HEK293 (cell line): ENCODE results near the gene SPOUT1.

ENCODE experiments used
- TRIM28 ChIP-seq: IDR thresholded peaks from 2 replicates; pipeline ENCODE4 v1.6.1; 2011; ENCODE audit warnings: low read length, control low read depth, borderline replicate concordance
- YY1 ChIP-seq: fragments of 450-650 bp; formaldehyde crosslinking; IDR thresholded peaks from 2 replicates; pipeline ENCODE4 v1.5.1; 2018; ENCODE audit warnings: missing biosample characterization, missing genetic modification characterization
- ZNF148 ChIP-seq: fragments of 450-650 bp; formaldehyde crosslinking; IDR thresholded peaks from 2 replicates; pipeline ENCODE4 v1.5.0; 2017; ENCODE audit warnings: missing biosample characterization, missing genetic modification characterization, borderline replicate concordance
- ZNF639 ChIP-seq: fragments of 450-650 bp; formaldehyde crosslinking; IDR thresholded peaks from 2 replicates; pipeline ENCODE4 v1.5.1; 2016; ENCODE audit warnings: missing biosample characterization, missing genetic modification characterization
- TF ChIP-seq, protein P1 (sequence below): fragments of 450-650 bp; formaldehyde crosslinking; IDR thresholded peaks from 2 replicates; pipeline ENCODE4 v1.5.1; 2016; ENCODE audit warnings: missing biosample characterization, missing genetic modification characterization
- TF ChIP-seq, protein P2 (sequence below): fragments of 450-650 bp; formaldehyde crosslinking; IDR thresholded peaks from 2 replicates; pipeline ENCODE4 v1.5.1; 2016; ENCODE audit warnings: missing biosample characterization, missing genetic modification characterization
- TF ChIP-seq, protein P3 (sequence below): fragments of 450-650 bp; formaldehyde crosslinking; IDR thresholded peaks from 2 replicates; pipeline ENCODE4 v1.5.1; 2016; ENCODE audit warnings: missing biosample characterization, missing genetic modification characterization
- TF ChIP-seq, protein P4 (sequence below): fragments of 450-650 bp; formaldehyde crosslinking; IDR thresholded peaks from 2 replicates; pipeline ENCODE4 v1.5.1; 2016; ENCODE audit warnings: missing biosample characterization, missing genetic modification characterization

DNA sequence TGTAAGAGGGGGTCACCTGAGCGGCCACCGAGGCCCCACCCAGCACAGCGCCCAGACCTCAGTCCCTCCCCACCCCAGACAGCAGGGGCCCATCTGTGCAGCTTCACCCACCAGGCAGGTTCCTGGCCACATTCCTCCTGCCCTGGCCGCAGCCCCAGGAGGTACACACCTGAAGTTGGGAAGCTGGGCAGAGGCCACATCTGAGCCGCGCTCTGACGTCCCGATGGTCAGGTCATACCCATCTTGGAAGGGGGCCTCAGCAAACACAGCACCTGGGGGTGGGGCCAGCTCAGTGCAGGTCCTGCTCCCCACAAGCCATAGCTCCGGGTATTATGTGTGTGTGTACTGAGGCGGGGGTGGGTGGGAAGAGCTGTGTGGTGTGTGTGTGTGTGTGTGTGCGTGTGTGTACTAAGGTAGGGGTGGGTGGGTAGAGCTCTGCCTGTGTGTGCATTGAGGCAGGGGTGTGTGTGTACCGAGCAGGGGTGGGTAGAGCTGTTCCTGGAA is 5.6 kb downstream of the SPOUT1 start:
- TF ChIP-seq, protein P1, sequence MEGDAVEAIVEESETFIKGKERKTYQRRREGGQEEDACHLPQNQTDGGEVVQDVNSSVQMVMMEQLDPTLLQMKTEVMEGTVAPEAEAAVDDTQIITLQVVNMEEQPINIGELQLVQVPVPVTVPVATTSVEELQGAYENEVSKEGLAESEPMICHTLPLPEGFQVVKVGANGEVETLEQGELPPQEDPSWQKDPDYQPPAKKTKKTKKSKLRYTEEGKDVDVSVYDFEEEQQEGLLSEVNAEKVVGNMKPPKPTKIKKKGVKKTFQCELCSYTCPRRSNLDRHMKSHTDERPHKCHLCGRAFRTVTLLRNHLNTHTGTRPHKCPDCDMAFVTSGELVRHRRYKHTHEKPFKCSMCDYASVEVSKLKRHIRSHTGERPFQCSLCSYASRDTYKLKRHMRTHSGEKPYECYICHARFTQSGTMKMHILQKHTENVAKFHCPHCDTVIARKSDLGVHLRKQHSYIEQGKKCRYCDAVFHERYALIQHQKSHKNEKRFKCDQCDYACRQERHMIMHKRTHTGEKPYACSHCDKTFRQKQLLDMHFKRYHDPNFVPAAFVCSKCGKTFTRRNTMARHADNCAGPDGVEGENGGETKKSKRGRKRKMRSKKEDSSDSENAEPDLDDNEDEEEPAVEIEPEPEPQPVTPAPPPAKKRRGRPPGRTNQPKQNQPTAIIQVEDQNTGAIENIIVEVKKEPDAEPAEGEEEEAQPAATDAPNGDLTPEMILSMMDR (tag by site-specific recombination): no peak
- TF ChIP-seq, protein P2, sequence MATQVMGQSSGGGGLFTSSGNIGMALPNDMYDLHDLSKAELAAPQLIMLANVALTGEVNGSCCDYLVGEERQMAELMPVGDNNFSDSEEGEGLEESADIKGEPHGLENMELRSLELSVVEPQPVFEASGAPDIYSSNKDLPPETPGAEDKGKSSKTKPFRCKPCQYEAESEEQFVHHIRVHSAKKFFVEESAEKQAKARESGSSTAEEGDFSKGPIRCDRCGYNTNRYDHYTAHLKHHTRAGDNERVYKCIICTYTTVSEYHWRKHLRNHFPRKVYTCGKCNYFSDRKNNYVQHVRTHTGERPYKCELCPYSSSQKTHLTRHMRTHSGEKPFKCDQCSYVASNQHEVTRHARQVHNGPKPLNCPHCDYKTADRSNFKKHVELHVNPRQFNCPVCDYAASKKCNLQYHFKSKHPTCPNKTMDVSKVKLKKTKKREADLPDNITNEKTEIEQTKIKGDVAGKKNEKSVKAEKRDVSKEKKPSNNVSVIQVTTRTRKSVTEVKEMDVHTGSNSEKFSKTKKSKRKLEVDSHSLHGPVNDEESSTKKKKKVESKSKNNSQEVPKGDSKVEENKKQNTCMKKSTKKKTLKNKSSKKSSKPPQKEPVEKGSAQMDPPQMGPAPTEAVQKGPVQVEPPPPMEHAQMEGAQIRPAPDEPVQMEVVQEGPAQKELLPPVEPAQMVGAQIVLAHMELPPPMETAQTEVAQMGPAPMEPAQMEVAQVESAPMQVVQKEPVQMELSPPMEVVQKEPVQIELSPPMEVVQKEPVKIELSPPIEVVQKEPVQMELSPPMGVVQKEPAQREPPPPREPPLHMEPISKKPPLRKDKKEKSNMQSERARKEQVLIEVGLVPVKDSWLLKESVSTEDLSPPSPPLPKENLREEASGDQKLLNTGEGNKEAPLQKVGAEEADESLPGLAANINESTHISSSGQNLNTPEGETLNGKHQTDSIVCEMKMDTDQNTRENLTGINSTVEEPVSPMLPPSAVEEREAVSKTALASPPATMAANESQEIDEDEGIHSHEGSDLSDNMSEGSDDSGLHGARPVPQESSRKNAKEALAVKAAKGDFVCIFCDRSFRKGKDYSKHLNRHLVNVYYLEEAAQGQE (tag by site-specific recombination): no peak
- no peak for TF ChIP-seq ZNF639 (tag by site-specific recombination)
- TF ChIP-seq, protein P3, sequence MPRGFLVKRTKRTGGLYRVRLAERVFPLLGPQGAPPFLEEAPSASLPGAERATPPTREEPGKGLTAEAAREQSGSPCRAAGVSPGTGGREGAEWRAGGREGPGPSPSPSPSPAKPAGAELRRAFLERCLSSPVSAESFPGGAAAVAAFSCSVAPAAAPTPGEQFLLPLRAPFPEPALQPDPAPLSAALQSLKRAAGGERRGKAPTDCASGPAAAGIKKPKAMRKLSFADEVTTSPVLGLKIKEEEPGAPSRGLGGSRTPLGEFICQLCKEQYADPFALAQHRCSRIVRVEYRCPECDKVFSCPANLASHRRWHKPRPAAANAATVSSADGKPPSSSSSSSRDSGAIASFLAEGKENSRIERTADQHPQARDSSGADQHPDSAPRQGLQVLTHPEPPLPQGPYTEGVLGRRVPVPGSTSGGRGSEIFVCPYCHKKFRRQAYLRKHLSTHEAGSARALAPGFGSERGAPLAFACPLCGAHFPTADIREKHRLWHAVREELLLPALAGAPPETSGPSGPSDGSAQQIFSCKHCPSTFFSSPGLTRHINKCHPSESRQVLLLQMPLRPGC: no peak
- no peak for TF ChIP-seq TRIM28
- no peak for TF ChIP-seq ZNF148 (tag by site-specific recombination)
- TF ChIP-seq, protein P4, sequence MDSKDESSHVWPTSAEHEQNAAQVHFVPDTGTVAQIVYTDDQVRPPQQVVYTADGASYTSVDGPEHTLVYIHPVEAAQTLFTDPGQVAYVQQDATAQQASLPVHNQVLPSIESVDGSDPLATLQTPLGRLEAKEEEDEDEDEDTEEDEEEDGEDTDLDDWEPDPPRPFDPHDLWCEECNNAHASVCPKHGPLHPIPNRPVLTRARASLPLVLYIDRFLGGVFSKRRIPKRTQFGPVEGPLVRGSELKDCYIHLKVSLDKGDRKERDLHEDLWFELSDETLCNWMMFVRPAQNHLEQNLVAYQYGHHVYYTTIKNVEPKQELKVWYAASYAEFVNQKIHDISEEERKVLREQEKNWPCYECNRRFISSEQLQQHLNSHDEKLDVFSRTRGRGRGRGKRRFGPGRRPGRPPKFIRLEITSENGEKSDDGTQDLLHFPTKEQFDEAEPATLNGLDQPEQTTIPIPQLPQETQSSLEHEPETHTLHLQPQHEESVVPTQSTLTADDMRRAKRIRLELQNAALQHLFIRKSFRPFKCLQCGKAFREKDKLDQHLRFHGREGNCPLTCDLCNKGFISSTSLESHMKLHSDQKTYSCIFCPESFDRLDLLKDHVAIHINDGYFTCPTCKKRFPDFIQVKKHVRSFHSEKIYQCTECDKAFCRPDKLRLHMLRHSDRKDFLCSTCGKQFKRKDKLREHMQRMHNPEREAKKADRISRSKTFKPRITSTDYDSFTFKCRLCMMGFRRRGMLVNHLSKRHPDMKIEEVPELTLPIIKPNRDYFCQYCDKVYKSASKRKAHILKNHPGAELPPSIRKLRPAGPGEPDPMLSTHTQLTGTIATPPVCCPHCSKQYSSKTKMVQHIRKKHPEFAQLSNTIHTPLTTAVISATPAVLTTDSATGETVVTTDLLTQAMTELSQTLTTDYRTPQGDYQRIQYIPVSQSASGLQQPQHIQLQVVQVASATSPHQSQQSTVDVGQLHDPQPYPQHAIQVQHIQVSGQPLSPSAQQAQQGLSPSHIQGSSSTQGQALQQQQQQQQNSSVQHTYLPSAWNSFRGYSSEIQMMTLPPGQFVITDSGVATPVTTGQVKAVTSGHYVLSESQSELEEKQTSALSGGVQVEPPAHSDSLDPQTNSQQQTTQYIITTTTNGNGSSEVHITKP (tag by site-specific recombination): no peak
- TF ChIP-seq YY1 (tag by site-specific recombination): no peak
